Mesenteric fat pad (tissue), 1 donor: ENCODE results near the gene KRT72. TPM values are rescaled to one million over a fixed set of nuclear protein-coding genes. Genes with fewer than 3 reads are reported as not detected.

Experiments
- DNase-seq: peaks from one replicate; pipeline ENCODE4 v3.0.0-alpha.2; 2020; ENCODE audit warnings: low spot score
- total RNA-seq: library from RNA; stranded (reverse); fragmentation: NEBNext Ultra II Directional; extraction: Animal tissue kit (Norgen Biotek cat#: 25700); gene quantifications from one replicate; pipeline ENCODE4 v1.2.1, GENCODE V29; 2021
- donor health status: DM: yes; HTN: yes; CAD: no.

Gene KRT72
- total RNA-seq, 1 donor from 2014 or later, result not detected

GRCh38 chr12:52581066-52581465 is 20.2 kb downstream of the KRT72 start:
- DNase-seq, result peak; percentile 83

DNA sequence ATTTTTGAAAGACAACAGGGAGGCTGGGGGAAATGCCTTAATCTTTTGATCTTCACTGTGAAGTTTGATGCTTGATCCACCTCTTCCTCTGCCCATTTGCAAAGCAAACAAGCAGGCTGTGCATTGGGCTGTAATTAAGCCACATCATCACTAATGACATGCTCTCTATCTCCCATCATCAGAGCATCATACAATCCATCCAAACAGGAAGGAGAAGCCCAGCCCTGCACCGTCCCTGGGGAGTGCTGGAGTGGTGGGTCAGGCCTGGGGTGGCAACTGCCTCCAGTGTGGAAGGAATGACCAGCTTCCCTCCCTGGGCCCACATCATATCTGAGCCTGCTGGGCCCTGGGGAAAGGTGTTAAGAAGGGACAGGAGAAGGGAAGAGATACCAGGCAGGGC is 20.8 kb downstream of the KRT72 start:
- peak; percentile 57 for DNase-seq

GRCh38 chr12:52579468-52580465 is 21.5 kb downstream of the KRT72 start:
- DNase-seq, result peak; percentile 53

- peak; percentile 18 for DNase-seq
Measured at GRCh38 chr12:52578469-52578868, 22.8 kb downstream of the KRT72 start.

DNA sequence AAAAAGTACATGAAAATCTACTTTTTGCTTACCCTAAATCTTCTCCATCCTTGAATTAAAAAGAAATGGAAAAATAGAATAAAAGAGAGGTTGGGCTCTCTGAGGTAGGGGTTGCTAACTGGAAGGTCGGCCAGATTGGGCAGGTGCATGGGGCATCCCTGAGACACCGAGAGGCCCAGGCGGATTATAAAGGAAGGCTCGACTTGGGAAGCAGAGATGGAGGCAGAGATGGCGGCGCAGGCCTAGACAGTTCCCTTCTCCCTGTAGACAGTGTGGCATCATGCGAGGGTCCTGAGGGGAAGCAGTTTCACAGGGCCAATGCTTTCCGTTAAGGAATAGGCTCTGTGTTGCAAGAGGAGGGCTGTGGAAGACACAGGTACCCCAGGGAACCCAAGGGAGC is 23.9 kb downstream of the KRT72 start:
- DNase-seq, result no peak

DNA sequence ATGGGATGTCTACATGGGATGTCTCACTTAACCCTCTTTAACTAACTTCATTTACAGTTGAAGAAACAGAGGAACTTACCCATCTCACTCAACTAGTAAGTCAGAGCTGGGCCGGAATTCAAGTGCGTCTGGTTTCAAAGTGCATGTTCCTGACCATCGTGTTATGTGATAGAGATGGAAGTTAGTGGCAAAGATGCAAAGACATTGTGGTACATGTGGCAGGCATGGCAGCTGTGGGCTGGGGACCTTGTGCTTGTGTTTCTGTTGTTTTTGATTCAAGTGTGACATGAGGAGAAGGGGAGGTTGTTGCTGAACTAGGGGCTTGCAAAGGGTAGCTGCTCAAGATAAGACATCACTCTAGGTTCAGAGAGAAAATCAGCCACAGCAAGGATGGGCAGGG is 25.3 kb downstream of the KRT72 start:
- DNase-seq, result no peak

- peak; percentile 51 for DNase-seq
Measured at GRCh38 chr12:52575256-52575655, 26.0 kb downstream of the KRT72 start.

DNA sequence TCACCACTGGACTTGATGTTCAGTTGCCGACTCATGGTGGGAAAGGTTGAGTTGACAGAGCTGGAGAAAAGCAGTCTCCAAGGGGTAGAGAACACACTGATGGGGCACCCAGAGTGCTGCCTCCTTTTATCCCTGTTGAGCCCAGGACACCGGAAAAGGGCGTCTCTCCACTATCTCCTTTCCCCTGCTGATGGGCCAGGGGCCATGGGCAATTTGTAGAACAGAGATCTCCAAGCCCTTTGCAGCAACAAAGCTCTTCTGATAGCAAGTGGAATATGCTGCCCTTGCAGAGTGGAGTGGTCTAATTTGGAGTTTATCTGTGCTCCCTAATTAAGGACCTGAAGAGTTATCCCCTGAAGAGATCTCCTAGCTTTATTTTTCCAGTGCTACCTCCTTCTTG is 27.5 kb downstream of the KRT72 start, which contains the start of gene KRT74:
Gene KRT74 (minus strand): TSS at position 101 of the 400 bp plus-strand sequence. CDS start 66 bp downstream, at position 35.
- DNase-seq, result peak; percentile 78

DNA sequence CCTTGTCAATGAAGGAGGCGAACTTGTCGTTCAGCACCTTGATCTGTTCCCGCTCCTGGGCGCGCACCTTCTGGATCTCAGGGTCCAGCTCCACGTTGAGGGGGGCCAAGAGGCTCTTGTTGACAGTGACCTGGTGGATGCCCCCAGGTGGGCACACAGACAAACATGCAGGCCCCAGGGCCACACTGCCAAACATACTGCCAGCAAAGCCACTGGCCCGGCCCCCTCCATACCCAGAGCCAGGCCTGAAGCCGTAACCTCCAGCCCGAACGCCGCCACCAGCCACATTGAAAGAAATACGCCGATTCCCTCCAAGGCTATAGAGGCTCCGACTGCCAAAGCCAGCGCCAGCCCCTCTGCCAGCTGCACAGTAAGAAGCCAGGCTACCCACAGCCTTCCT is 28.0 kb downstream of the KRT72 start:
- no peak for DNase-seq

- DNase-seq, result no peak
Measured at GRCh38 chr12:52570511-52570910, 30.8 kb downstream of the KRT72 start.

GRCh38 chr12:52568111-52568510 is 33.2 kb downstream of the KRT72 start:
- DNase-seq, result no peak

- DNase-seq, result no peak
Measured at GRCh38 chr12:52566847-52567291, 34.4 kb downstream of the KRT72 start.

GRCh38 chr12:52564582-52564981 is 36.7 kb downstream of the KRT72 start:
- DNase-seq, result no peak

DNA sequence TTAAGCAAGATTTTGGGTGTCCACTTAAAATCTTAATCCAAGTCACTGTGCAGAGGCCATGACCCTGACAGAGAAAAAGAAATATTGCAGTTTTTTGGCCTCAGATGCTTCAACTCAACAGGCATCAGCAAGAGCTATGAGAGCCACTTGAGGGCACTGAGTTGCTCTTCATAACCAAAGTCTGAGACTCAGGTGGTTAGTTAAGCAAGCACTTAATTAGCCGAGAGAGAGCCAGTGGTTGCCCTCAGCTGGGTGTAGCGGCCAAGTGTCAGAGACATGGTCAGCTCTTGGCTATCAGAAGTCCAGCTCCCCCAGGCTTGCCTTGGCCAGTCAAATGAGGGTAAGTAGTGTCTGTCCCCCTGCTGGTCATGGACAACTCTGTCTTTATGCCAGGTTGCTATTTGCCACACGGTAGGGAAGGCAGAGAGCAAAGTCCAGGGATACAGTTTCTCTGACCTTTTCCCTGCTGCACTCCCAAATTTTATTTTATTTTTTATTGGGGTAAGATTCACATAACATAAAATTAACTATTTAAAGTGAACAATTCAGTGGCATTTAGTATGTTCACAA is 39.3 kb downstream of the KRT72 start:
- no peak for DNase-seq

DNA sequence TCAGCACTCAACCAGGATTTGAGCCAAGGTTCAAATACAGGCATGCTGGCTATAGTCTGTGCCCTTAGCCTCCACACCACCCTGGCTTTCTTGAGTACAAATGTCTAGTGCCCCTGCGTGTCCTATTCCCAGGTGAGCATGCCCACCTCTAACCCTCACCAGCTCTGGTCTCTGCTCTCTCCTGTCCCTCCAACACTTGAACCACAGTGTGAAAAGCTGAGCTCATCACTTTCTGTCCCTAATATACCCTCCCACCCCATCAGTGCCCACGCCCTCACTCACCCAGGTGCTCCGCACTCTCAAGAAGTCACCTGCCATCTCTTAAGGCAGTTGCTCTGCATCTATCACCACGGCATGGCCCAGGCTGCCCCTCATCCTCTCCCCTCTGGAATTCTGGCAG is 41.3 kb downstream of the KRT72 start:
- DNase-seq, result no peak

DNA sequence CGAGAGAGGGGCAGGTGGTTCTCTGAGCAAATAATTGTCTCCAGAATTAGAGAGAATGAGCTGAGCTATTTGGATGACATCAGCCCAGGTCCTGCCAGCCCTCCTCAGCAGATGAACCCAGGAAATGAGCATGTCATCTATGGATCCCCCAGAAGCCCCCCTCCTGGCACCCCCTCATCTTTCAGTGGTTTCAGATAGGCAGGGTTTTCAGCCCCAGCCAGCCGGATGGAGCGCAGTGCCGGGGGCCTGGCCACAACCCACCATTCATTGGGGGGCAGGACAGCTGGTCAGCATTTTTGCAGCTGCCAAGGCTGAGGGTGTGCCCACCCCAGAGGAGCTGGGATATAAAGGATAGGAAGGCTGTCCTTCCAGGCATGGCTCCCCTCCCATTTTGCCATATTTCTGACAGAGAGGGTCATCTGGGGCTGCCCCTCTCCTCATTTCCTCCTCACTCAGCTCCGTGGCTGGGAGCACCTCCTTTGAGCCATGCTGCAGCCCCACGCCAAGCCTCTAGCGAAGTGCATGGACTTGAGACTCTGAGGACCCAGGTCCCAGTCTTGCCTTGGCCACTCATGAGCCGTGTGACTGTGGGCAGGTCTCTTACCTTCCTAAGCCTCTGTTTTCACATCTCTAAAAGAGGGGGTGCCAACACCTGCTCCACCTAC is 42.4 kb downstream of the KRT72 start:
- DNase-seq, result no peak

DNA sequence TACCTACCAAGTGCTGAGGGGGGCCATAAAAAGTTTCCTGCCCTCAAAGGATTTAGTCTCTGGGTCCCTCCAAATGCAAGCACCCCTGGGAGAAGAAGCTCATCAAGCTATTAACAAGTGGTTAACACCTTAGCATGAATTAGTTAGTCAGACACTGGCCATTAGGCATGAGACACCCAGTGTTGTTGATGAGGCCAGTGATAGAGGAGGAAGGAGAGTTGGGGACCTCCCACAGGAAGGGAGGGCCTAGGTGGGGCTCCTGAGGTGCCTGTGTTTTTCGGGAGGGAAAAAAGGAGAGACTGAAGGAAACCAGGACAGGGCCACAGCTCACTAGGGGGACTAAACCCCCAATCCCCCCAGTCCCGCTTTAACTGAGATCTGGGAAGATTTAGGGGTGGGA is 43.8 kb downstream of the KRT72 start:
- no peak for DNase-seq

- DNase-seq, result no peak
Measured at GRCh38 chr12:52555577-52555976, 45.7 kb downstream of the KRT72 start.

DNA sequence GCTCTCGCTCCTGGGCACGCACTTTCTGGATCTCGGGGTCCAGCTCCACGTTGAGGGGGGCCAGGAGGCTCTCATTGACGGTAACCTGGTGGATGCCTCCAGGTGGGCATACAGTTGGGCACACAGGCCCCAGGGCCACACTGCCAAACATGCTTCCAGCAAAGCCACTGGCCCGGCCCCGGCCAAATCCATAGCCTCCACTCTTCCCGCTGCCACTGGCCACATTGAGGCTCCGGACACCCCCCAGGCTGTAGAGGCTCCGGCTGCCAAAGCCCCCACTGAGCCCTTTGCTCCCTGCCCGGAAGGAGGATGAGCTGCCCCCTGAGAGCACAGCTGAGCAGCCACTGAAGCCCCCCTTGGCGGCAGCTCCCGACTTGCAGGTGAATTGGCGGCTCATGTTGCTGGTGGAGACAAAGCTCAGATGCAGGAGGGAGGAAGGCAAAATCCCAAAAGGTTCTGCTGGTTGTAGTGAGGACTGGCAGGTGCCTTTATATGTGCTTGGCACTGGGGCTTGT is 48.5 kb downstream of the KRT72 start, which contains the start of gene KRT71:
Gene KRT71 (minus strand): TSS at position 465 of the 515 bp plus-strand sequence. CDS start 68 bp downstream, at position 397.
- DNase-seq, result no peak

- no peak for DNase-seq
Measured at GRCh38 chr12:52552055-52552454, 49.2 kb downstream of the KRT72 start.

DNA sequence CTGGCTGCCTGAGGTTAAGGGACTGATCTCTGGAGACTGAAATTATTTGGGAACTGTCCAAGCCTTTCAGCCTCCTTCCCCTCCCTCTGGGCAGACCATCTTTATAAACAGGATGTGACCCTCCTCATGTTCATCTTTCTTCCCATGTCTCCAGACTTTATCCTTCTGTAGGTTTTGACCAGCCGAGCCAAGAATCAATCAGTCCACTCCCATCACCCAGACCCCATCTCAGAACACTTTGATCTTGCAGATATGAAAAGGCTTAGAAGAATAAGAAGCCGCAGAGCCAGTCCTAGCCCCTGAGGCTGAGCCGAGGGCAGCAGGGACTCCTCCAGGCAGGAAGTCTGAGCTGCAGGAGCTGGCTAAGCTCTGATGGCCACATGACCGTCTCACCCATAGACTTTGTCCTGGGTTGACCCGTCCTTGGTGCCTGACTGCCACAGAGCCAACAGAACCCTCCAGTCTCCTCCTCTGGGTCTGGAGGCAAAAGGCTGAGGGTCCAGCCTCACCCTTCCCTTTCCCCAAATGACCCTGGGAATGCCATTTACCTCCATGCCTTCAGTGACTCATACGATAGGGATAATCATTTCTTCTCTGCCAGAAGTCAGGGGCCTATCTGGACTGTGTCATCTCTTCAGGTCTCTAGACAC is 49.9 kb downstream of the KRT72 start:
- no peak for DNase-seq
